ENCODE measurements around the gene BAIAP3.

DNA sequence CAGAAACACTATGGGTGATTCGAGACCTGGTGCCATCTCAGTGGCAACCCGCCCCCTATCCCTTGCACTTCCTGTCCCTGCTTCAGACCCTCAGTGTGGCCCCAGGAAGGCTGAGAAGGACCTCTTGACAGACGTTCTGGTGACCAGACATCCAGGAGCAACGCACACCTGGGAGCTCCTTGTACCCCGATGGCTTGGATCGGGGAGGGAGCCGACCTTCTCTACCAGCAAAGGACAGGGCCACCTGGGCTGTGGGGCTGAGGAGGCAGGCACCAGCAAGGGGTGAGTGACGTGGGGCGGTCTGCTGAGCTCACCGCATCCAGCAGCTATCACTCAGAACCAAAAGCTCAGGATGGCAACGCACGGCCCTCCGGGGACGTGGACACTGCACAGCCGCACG lies 53.9 kb downstream of the BAIAP3 start:
- TF ChIP-seq EZH2 (IDR thresholded peaks at IDR 0.05; ENCODE audit: borderline replicate concordance, low read depth, low read length, severe bottlenecking) (no peak), POLR2AphosphoS5 (IDR thresholded peaks at IDR 0.05; ENCODE audit: insufficient read depth, low read depth, low read length) (no peak)
- TF ChIP-seq, protein P1, sequence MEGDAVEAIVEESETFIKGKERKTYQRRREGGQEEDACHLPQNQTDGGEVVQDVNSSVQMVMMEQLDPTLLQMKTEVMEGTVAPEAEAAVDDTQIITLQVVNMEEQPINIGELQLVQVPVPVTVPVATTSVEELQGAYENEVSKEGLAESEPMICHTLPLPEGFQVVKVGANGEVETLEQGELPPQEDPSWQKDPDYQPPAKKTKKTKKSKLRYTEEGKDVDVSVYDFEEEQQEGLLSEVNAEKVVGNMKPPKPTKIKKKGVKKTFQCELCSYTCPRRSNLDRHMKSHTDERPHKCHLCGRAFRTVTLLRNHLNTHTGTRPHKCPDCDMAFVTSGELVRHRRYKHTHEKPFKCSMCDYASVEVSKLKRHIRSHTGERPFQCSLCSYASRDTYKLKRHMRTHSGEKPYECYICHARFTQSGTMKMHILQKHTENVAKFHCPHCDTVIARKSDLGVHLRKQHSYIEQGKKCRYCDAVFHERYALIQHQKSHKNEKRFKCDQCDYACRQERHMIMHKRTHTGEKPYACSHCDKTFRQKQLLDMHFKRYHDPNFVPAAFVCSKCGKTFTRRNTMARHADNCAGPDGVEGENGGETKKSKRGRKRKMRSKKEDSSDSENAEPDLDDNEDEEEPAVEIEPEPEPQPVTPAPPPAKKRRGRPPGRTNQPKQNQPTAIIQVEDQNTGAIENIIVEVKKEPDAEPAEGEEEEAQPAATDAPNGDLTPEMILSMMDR (IDR thresholded peaks at IDR 0.05; ENCODE audit: extremely low read depth in 1 of 2, insufficient read depth in 1 of 2, low read depth in 1 of 2, low read length in 2 of 2) = no peak
